SK-N-SH treated with all-trans-retinoic acid at 6 μM for 48 hours (cell line): ENCODE results near the gene MVB12B.

Source experiments
- ATAC-seq: fragments of 200-7000 bp; cut with Tn5 transposase; 3 replicates; pipeline ENCODE4 v1.9.1; 2020; ENCODE audit warnings: mild to moderate bottlenecking, moderate library complexity
- ARNTL ChIP-seq: fragments of 450-650 bp; formaldehyde crosslinking; IDR thresholded peaks from 2 replicates; pipeline ENCODE4 v1.5.0; 2020; ENCODE audit warnings: low read depth, mild to moderate bottlenecking, moderate library complexity, borderline replicate concordance
- BACH2 ChIP-seq: fragments of 250-450 bp; sonication (Bioruptor Pico); IDR thresholded peaks from 2 replicates; pipeline ENCODE4 v1.9.0; 2021; ENCODE audit warnings: mild to moderate bottlenecking, borderline replicate concordance
- CSDC2 ChIP-seq: fragments of 250-450 bp; sonication (Bioruptor Pico); IDR thresholded peaks from 2 replicates; pipeline ENCODE4 v1.5.0; 2020; ENCODE audit warnings: mild to moderate bottlenecking, moderate library complexity
- ESRRG ChIP-seq: fragments of 250-450 bp; sonication (Bioruptor Pico); IDR thresholded peaks from 2 replicates; pipeline ENCODE4 v1.6.1; 2021; ENCODE audit warnings: mild to moderate bottlenecking
- GLIS3 ChIP-seq: fragments of 250-450 bp; sonication (Bioruptor Pico); IDR thresholded peaks from 2 replicates; pipeline ENCODE4 v1.5.0; 2020; ENCODE audit warnings: mild to moderate bottlenecking, moderate library complexity
- ISL1 ChIP-seq: fragments of 250-450 bp; sonication (Bioruptor Pico); IDR thresholded peaks from 2 replicates; pipeline ENCODE4 v2.1.2; 2022; ENCODE audit warnings: mild to moderate bottlenecking, moderate library complexity
- OSR1 ChIP-seq: fragments of 250-450 bp; sonication (Bioruptor Pico); IDR thresholded peaks from 2 replicates; pipeline ENCODE4 v1.8.0; 2022; ENCODE audit warnings: moderate library complexity, mild to moderate bottlenecking, inconsistent platforms
- PPARA ChIP-seq: fragments of 250-450 bp; sonication (Bioruptor Pico); IDR thresholded peaks from 2 replicates; pipeline ENCODE4 v1.5.0; 2020; ENCODE audit warnings: mild to moderate bottlenecking, borderline replicate concordance
- SNAI2 ChIP-seq: fragments of 250-450 bp; sonication (Bioruptor Pico); IDR thresholded peaks from 2 replicates; pipeline ENCODE4 v1.5.0; 2020; ENCODE audit warnings: mild to moderate bottlenecking, moderate library complexity
- TCF4 ChIP-seq: fragments of 250-450 bp; sonication (Bioruptor Pico); IDR thresholded peaks from 2 replicates; pipeline ENCODE4 v1.8.0; 2021; ENCODE audit warnings: mild to moderate bottlenecking, moderate library complexity, borderline replicate concordance
- TOX ChIP-seq: fragments of 250-450 bp; sonication (Bioruptor Pico); IDR thresholded peaks from 2 replicates; pipeline ENCODE4 v1.8.0; 2021; ENCODE audit warnings: mild to moderate bottlenecking, moderate library complexity, borderline replicate concordance
- ZFP3 ChIP-seq: fragments of 250-450 bp; sonication (Bioruptor Pico); IDR thresholded peaks from 2 replicates; pipeline ENCODE4 v1.5.0; 2020; ENCODE audit warnings: mild to moderate bottlenecking, moderate library complexity
- ZNF565 ChIP-seq: fragments of 450-650 bp; formaldehyde crosslinking; conservative IDR thresholded peaks from 2 replicates; pipeline ENCODE4 v1.5.0; 2020; ENCODE audit warnings: low read depth, mild to moderate bottlenecking, moderate library complexity
- ZNF70 ChIP-seq: fragments of 450-650 bp; formaldehyde crosslinking; IDR thresholded peaks from 2 replicates; pipeline ENCODE4 v1.5.0; 2020; ENCODE audit warnings: mild to moderate bottlenecking, moderate library complexity
- ZNF8 ChIP-seq: fragments of 450-650 bp; formaldehyde crosslinking; IDR thresholded peaks from 2 replicates; pipeline ENCODE4 v1.5.0; 2020; ENCODE audit warnings: mild to moderate bottlenecking, moderate library complexity
- TF ChIP-seq, protein P1 (sequence below): fragments of 250-450 bp; sonication (Bioruptor Pico); IDR thresholded peaks from 2 replicates; pipeline ENCODE4 v1.5.1; 2020; ENCODE audit warnings: low read depth, mild to moderate bottlenecking, moderate library complexity
- TF ChIP-seq, protein P2 (sequence below): fragments of 250-450 bp; sonication (Bioruptor Pico); IDR thresholded peaks from 2 replicates; pipeline ENCODE4 v1.8.0; 2020; ENCODE audit warnings: mild to moderate bottlenecking, moderate library complexity, borderline replicate concordance
- TF ChIP-seq, protein P3 (sequence below): fragments of 250-450 bp; sonication (Bioruptor Pico); IDR thresholded peaks from 2 replicates; pipeline ENCODE4 v1.5.0; 2020; ENCODE audit warnings: mild to moderate bottlenecking, moderate library complexity
- TF ChIP-seq, protein P4 (sequence below): fragments of 250-450 bp; sonication (Bioruptor Pico); IDR thresholded peaks from 2 replicates; pipeline ENCODE4 v1.8.0; 2021; ENCODE audit warnings: low read depth, mild to moderate bottlenecking, moderate library complexity, borderline replicate concordance
- TF ChIP-seq, protein P5 (sequence below): fragments of 250-450 bp; sonication (Bioruptor Pico); IDR thresholded peaks from 2 replicates; pipeline ENCODE4 v1.5.1; 2021; ENCODE audit warnings: mild to moderate bottlenecking, moderate library complexity

MVB12B gene

DNA sequence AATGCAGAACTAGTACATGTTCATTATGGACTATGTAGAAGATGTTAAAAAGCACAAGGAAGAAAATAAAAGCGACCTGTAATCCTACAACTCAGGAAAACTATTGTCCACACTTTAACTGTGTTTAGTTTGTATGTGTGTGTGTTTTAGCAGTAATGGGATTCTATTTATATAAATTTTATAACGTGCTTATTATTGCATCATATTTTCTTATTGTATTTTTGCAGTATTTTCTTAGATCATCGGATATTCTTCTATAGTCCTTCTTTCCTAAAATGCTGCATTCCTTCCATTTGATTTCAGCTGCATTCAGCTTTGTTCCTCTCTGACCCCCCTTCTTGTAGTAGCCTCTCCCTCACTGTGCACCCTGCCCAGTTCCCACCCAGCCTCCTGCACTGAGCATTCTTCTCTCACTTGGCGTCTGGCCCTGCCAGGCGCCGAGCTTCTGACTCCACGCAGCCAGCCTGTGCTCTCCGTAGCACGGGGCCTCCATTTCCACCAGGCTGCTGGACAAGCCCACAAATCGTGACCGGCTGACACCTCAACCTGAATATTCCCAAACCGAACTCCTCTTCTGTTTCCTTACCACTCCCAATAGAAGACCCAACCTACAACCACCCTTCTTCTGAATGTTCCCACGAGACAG lies 39.9 kb downstream of the MVB12B start:
- ATAC-seq = no peak
- TF ChIP-seq ISL1 (CRISPR knock-in tag) (no peak), OSR1 (no peak), ARNTL (no peak)
- TF ChIP-seq, protein P1, sequence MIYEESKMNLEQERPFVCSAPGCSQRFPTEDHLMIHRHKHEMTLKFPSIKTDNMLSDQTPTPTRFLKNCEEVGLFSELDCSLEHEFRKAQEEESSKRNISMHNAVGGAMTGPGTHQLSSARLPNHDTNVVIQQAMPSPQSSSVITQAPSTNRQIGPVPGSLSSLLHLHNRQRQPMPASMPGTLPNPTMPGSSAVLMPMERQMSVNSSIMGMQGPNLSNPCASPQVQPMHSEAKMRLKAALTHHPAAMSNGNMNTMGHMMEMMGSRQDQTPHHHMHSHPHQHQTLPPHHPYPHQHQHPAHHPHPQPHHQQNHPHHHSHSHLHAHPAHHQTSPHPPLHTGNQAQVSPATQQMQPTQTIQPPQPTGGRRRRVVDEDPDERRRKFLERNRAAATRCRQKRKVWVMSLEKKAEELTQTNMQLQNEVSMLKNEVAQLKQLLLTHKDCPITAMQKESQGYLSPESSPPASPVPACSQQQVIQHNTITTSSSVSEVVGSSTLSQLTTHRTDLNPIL (CRISPR knock-in tag) = no peak
- TF ChIP-seq, protein P2, sequence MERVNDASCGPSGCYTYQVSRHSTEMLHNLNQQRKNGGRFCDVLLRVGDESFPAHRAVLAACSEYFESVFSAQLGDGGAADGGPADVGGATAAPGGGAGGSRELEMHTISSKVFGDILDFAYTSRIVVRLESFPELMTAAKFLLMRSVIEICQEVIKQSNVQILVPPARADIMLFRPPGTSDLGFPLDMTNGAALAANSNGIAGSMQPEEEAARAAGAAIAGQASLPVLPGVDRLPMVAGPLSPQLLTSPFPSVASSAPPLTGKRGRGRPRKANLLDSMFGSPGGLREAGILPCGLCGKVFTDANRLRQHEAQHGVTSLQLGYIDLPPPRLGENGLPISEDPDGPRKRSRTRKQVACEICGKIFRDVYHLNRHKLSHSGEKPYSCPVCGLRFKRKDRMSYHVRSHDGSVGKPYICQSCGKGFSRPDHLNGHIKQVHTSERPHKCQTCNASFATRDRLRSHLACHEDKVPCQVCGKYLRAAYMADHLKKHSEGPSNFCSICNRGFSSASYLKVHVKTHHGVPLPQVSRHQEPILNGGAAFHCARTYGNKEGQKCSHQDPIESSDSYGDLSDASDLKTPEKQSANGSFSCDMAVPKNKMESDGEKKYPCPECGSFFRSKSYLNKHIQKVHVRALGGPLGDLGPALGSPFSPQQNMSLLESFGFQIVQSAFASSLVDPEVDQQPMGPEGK = no peak

DNA sequence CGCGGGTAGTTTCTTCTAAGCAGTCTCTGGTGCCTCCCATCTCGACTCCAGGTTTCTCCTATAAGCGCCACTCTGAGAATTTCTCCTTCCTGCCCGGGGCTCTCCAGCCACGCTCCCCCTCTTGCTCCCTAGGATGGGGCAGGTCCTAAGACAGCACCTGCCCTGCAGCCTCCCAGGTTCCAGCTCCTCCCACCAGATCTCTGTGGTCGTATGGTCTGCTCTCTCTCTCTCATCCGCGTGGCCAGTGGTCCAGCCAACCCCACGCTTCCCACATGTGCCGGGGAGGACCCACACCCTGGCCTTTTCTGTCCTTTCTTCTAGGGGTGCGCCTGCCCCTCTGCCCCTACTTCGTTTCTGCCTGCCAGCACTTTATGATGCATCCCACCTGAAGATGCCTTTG lies 40.5 kb downstream of the MVB12B start:
- no peak for TF ChIP-seq OSR1
- no peak for TF ChIP-seq BACH2 (CRISPR knock-in tag)
- no peak for TF ChIP-seq SNAI2 (CRISPR knock-in tag)
- TF ChIP-seq, protein P3, sequence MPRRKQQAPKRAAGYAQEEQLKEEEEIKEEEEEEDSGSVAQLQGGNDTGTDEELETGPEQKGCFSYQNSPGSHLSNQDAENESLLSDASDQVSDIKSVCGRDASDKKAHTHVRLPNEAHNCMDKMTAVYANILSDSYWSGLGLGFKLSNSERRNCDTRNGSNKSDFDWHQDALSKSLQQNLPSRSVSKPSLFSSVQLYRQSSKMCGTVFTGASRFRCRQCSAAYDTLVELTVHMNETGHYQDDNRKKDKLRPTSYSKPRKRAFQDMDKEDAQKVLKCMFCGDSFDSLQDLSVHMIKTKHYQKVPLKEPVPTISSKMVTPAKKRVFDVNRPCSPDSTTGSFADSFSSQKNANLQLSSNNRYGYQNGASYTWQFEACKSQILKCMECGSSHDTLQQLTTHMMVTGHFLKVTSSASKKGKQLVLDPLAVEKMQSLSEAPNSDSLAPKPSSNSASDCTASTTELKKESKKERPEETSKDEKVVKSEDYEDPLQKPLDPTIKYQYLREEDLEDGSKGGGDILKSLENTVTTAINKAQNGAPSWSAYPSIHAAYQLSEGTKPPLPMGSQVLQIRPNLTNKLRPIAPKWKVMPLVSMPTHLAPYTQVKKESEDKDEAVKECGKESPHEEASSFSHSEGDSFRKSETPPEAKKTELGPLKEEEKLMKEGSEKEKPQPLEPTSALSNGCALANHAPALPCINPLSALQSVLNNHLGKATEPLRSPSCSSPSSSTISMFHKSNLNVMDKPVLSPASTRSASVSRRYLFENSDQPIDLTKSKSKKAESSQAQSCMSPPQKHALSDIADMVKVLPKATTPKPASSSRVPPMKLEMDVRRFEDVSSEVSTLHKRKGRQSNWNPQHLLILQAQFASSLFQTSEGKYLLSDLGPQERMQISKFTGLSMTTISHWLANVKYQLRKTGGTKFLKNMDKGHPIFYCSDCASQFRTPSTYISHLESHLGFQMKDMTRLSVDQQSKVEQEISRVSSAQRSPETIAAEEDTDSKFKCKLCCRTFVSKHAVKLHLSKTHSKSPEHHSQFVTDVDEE (CRISPR knock-in tag) = no peak
- no peak for TF ChIP-seq ZNF565 (CRISPR knock-in tag)
- TF ChIP-seq CSDC2 (CRISPR knock-in tag) = no peak
- TF ChIP-seq TOX (CRISPR knock-in tag) = no peak
- no peak for TF ChIP-seq ZNF8 (CRISPR knock-in tag)
- no peak for TF ChIP-seq ARNTL
- TF ChIP-seq, all 23 proteins: peak for 0
- ATAC-seq = no peak

DNA sequence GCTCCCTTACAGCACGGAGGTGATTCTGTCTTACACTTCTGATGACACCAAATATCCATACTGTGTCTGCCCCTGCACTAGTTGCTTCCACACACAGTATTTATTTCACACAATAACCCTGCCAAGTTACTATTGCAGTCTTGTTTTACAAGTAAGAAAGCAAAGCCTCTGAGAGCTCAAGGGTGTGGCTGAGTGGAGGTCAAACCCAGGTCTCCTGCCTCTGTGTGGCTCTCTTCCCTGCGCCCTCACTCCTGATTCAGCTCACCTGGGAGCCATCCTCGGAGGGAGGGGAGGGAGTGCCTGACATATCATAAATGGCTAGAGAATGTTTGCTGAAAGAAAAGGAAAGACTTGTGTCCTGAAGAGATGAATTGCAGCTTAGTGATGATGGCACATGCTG lies 41.0 kb downstream of the MVB12B start:
- TF ChIP-seq, protein P3 (CRISPR knock-in tag) = no peak
- TF ChIP-seq ISL1 (CRISPR knock-in tag) (no peak), GLIS3 (CRISPR knock-in tag) (no peak), ESRRG (CRISPR knock-in tag) (no peak), TOX (CRISPR knock-in tag) (no peak)
- TF ChIP-seq, protein P4, sequence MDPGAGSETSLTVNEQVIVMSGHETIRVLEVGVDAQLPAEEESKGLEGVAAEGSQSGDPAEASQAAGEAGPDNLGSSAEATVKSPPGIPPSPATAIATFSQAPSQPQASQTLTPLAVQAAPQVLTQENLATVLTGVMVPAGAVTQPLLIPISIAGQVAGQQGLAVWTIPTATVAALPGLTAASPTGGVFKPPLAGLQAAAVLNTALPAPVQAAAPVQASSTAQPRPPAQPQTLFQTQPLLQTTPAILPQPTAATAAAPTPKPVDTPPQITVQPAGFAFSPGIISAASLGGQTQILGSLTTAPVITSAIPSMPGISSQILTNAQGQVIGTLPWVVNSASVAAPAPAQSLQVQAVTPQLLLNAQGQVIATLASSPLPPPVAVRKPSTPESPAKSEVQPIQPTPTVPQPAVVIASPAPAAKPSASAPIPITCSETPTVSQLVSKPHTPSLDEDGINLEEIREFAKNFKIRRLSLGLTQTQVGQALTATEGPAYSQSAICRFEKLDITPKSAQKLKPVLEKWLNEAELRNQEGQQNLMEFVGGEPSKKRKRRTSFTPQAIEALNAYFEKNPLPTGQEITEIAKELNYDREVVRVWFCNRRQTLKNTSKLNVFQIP (CRISPR knock-in tag) = no peak
- ATAC-seq = no peak

DNA sequence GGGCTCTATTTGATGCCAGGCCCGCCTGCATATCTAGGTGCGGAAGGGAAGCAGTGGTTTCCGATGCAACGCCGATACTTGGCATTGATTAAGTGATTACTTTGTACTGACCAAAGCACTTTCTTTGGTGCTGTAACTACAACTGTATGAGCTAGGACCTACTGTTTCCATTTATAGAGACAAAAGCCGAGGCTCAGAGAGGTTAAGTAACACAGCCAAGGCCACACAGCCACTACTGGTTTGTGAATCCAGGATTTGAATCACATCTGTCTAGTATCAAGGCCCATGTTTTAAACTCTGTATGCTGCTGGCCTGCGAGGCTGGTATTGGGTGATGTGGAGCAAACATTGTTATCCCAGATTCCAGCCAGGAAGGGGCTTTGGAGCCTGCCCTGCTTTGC lies 41.4 kb downstream of the MVB12B start:
- ATAC-seq = no peak
- TF ChIP-seq BACH2 (CRISPR knock-in tag) = no peak
- TF ChIP-seq TCF4 (CRISPR knock-in tag) = no peak
- no peak for TF ChIP-seq ZFP3 (CRISPR knock-in tag)
- TF ChIP-seq, protein P5, sequence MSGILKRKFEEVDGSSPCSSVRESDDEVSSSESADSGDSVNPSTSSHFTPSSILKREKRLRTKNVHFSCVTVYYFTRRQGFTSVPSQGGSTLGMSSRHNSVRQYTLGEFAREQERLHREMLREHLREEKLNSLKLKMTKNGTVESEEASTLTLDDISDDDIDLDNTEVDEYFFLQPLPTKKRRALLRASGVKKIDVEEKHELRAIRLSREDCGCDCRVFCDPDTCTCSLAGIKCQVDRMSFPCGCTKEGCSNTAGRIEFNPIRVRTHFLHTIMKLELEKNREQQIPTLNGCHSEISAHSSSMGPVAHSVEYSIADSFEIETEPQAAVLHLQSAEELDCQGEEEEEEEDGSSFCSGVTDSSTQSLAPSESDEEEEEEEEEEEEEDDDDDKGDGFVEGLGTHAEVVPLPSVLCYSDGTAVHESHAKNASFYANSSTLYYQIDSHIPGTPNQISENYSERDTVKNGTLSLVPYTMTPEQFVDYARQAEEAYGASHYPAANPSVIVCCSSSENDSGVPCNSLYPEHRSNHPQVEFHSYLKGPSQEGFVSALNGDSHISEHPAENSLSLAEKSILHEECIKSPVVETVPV (CRISPR knock-in tag) = no peak
- no peak for TF ChIP-seq PPARA (CRISPR knock-in tag)
- TF ChIP-seq, protein P2 = no peak
- TF ChIP-seq ZNF70 = no peak
- no peak for TF ChIP-seq CSDC2 (CRISPR knock-in tag)
- TF ChIP-seq, protein P4 (CRISPR knock-in tag) = no peak
